Endothelial cell of umbilical vein (primary cell): ENCODE measurements around the gene NSD2.

ENCODE experiments used
- EZH2 ChIP-seq: IDR thresholded peaks from 2 replicates; pipeline ENCODE4 v1.6.1; 2012; ENCODE audit warnings: borderline replicate concordance, low read depth, mild to moderate bottlenecking, moderate library complexity, low read length, inconsistent platforms; ENCODE audit not compliant: severe bottlenecking
- FOS ChIP-seq: IDR thresholded peaks from 2 replicates; pipeline ENCODE4 v1.6.1; 2011; ENCODE audit warnings: mild to moderate bottlenecking, low read length, moderate library complexity, borderline replicate concordance; ENCODE audit not compliant: insufficient read depth
- JUN ChIP-seq: IDR thresholded peaks from 2 replicates; pipeline ENCODE4 v1.6.1; 2011; ENCODE audit warnings: borderline replicate concordance, low read depth; ENCODE audit not compliant: insufficient read length, insufficient read depth
- POLR2A ChIP-seq: IDR thresholded peaks from 2 replicates; pipeline ENCODE4 v1.6.1; 2012; ENCODE audit warnings: low read depth, mild to moderate bottlenecking, control low read depth, low read length
- POLR2AphosphoS5 ChIP-seq: IDR thresholded peaks from 2 replicates; pipeline ENCODE4 v1.6.1; 2012; ENCODE audit warnings: low read depth, mild to moderate bottlenecking, control low read depth, low read length, moderate library complexity; ENCODE audit not compliant: insufficient read depth
- TF ChIP-seq, protein P1 (sequence below), 2 donors: IDR thresholded peaks; 1 replicate in 1 of 2; 2 replicates in 1 of 2; pipeline ENCODE4 v1.5.1; 2011; ENCODE audit warnings: low read length in 2 of 2, mild to moderate bottlenecking in 2 of 2, moderate library complexity in 2 of 2, control low read depth in 1 of 2, inconsistent platforms in 1 of 2, low read depth in 1 of 2; ENCODE audit not compliant: insufficient read depth in 1 of 2; ENCODE audit errors: extremely low read depth in 1 of 2

DNA sequence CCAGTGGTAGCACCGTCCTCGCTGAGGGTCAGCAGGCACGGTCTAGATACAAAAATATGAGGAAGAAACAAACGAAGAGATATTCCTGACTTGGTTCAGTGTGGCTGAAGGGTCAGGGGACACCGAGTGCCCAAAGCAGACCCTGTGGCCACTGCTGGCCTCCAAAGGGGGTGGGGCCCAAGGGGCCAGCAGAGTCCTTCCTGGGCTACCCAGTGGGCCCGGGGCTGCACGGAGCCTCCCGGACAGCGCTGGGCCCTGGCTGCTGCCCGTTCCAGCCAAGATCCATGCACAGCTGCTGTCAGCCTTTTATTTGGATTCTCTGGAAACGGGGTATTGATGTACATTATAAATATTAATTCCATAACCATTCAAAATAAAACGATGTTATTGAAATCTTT is 117.1 kb downstream of the NSD2 start:
- TF ChIP-seq POLR2A = no peak
- TF ChIP-seq EZH2 = no peak
- TF ChIP-seq, protein P1, sequence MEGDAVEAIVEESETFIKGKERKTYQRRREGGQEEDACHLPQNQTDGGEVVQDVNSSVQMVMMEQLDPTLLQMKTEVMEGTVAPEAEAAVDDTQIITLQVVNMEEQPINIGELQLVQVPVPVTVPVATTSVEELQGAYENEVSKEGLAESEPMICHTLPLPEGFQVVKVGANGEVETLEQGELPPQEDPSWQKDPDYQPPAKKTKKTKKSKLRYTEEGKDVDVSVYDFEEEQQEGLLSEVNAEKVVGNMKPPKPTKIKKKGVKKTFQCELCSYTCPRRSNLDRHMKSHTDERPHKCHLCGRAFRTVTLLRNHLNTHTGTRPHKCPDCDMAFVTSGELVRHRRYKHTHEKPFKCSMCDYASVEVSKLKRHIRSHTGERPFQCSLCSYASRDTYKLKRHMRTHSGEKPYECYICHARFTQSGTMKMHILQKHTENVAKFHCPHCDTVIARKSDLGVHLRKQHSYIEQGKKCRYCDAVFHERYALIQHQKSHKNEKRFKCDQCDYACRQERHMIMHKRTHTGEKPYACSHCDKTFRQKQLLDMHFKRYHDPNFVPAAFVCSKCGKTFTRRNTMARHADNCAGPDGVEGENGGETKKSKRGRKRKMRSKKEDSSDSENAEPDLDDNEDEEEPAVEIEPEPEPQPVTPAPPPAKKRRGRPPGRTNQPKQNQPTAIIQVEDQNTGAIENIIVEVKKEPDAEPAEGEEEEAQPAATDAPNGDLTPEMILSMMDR (IDR thresholded peaks at IDR 0.05; ENCODE audit: extremely low read depth in 1 of 2, insufficient read depth in 1 of 2, low read depth in 1 of 2, low read length in 2 of 2) = no peak
- no peak for TF ChIP-seq JUN
- TF ChIP-seq FOS = no peak
- TF ChIP-seq POLR2AphosphoS5 = no peak
